Measurements from ENCODE around the gene SETD1A. TPM values are rescaled to one million over a fixed set of nuclear protein-coding genes. Genes with fewer than 3 reads are reported as not detected.

The SETD1A gene
- total and polyA plus RNA-seq, 9 of the 15 experiments (the other 6 are each of a cell fraction or from before 2014, with no cell fraction given), result 0.08 to 36.0 (median 4.2) TPM

- TF ChIP-seq ZNF318 (IDR thresholded peaks at IDR 0.05; ENCODE audit: borderline replicate concordance in 1 of 2, low read depth in 1 of 2) (no peak), ZNF717 (CRISPR knock-in tag; IDR thresholded peaks at IDR 0.05) (no peak), IFI16 (CRISPR knock-in tag; IDR thresholded peaks at IDR 0.05) (no peak), TGIF2 (CRISPR knock-in tag; IDR thresholded peaks at IDR 0.05) (no peak), CREB5 (CRISPR knock-in tag; IDR thresholded peaks at IDR 0.05) (no peak), ZNF583 (CRISPR knock-in tag; IDR thresholded peaks at IDR 0.05) (0 out of 2 replicates have a peak, but pooled peaks have one; percentile 13), ARID3B (CRISPR knock-in tag; IDR thresholded peaks at IDR 0.05; ENCODE audit: borderline replicate concordance) (no peak), ZNF584 (CRISPR knock-in tag; IDR thresholded peaks at IDR 0.05; ENCODE audit: low read depth) (no peak), ELK1 (CRISPR knock-in tag; IDR thresholded peaks at IDR 0.05) (no peak)
Measured at GRCh38 chr16:30985401-30986128, 28.0 kb downstream of the SETD1A start (continued).
